DLD1 (cell line): ENCODE measurements around the gene LMF1.

Experiments
- in situ Hi-C: cut with HindIII; loops from 2 replicates; pipeline ENCODE4 v1.10.0; 2017; ENCODE audit warnings: low sequenced_read_pairs

LMF1 gene

GRCh38 chr16:970766-971581 lies at the start of gene LMF1:
Gene LMF1 (minus strand): TSS chr16:970984. CDS start chr16:970980, 4 bp downstream.
- in situ Hi-C loops, result no loop called here

GRCh38 chr16:1020091-1020399 lies 49.3 kb upstream of the LMF1 start:
- in situ Hi-C loops, result no loop called here

- in situ Hi-C loops, result no loop called here
Measured at GRCh38 chr16:1019231-1020090, 48.7 kb upstream of the LMF1 start.

- in situ Hi-C loops, result no loop called here
Measured at GRCh38 chr16:1018447-1019198, 47.8 kb upstream of the LMF1 start.

GRCh38 chr16:1014771-1015495 lies 44.1 kb upstream of the LMF1 start:
- in situ Hi-C loops, result no loop called here

- in situ Hi-C loops, result no loop called here
Measured at GRCh38 chr16:1014221-1014620, 43.4 kb upstream of the LMF1 start.

GRCh38 chr16:1013593-1013900 lies 42.8 kb upstream of the LMF1 start:
- in situ Hi-C loops, result no loop called here

GRCh38 chr16:1012722-1013592 lies 42.2 kb upstream of the LMF1 start:
- in situ Hi-C loops, result no loop called here

GRCh38 chr16:1012135-1012534 lies 41.4 kb upstream of the LMF1 start:
- in situ Hi-C loops, result no loop called here

GRCh38 chr16:1011316-1012082 lies 40.7 kb upstream of the LMF1 start:
- in situ Hi-C loops, result no loop called here

- in situ Hi-C loops, result no loop called here
Measured at GRCh38 chr16:1010815-1011214, 40.0 kb upstream of the LMF1 start.

- in situ Hi-C loops, result no loop called here
Measured at GRCh38 chr16:1010251-1010650, 39.5 kb upstream of the LMF1 start.

GRCh38 chr16:1009358-1010150 lies 38.8 kb upstream of the LMF1 start:
- in situ Hi-C loops, result no loop called here

GRCh38 chr16:1008085-1008484 lies 37.3 kb upstream of the LMF1 start:
- in situ Hi-C loops, result no loop called here

GRCh38 chr16:1007284-1007850 lies 36.6 kb upstream of the LMF1 start:
- in situ Hi-C loops, result no loop called here

GRCh38 chr16:1006781-1007180 lies 36.0 kb upstream of the LMF1 start:
- in situ Hi-C loops, result no loop called here

- in situ Hi-C loops, result no loop called here
Measured at GRCh38 chr16:1005286-1005685, 34.5 kb upstream of the LMF1 start.
